Glutamatergic neuron (in vitro differentiated cells): ENCODE measurements around the gene IKBKE. TPM values are rescaled to one million over a fixed set of nuclear protein-coding genes. Genes with fewer than 3 reads are reported as not detected.

Source experiments
- DNase-seq: peaks from one replicate; pipeline ENCODE4 v3.0.0; 2022
- H3K27ac Mint-ChIP-seq: one replicate; pipeline ENCODE4 v1.8.0; 2020; ENCODE audit warnings: mild to moderate bottlenecking, mixed read lengths, inconsistent platforms; ENCODE audit not compliant: unreplicated experiment
- H3K27me3 Mint-ChIP-seq: one replicate; pipeline ENCODE4 v1.8.0; 2020; ENCODE audit warnings: mild to moderate bottlenecking, moderate library complexity, mixed read lengths, inconsistent platforms; ENCODE audit not compliant: unreplicated experiment
- H3K36me3 Mint-ChIP-seq: one replicate; pipeline ENCODE4 v1.8.0; 2020; ENCODE audit warnings: mild to moderate bottlenecking, mixed read lengths, inconsistent platforms; ENCODE audit not compliant: unreplicated experiment
- H3K4me1 Mint-ChIP-seq: one replicate; pipeline ENCODE4 v1.8.0; 2020; ENCODE audit warnings: mild to moderate bottlenecking, low read depth, mixed read lengths, inconsistent platforms; ENCODE audit not compliant: unreplicated experiment
- H3K4me3 Mint-ChIP-seq: one replicate; pipeline ENCODE4 v1.8.0; 2020; ENCODE audit warnings: mild to moderate bottlenecking, mixed read lengths, inconsistent platforms; ENCODE audit not compliant: unreplicated experiment
- H3K9me3 Mint-ChIP-seq: one replicate; pipeline ENCODE4 v1.8.0; 2020; ENCODE audit warnings: mild to moderate bottlenecking, moderate library complexity, mixed read lengths, inconsistent platforms; ENCODE audit not compliant: unreplicated experiment
- CTCF ChIP-seq: fragments of 200-600 bp; sonication (generic); IDR thresholded peaks from one replicate; pipeline ENCODE4 v1.5.0; 2021; ENCODE audit not compliant: partially characterized antibody, unreplicated experiment
- total RNA-seq: library from RNA; stranded (reverse); fragmentation: NEBNext Ultra II Directional; extraction: Animal tissue kit (Norgen Biotek cat#: 25700); gene quantifications from one replicate; pipeline ENCODE4 v1.2.1, GENCODE V29; 2021; ENCODE audit not compliant: unreplicated experiment

Gene IKBKE
- total RNA-seq, 1 donor from 2014 or later, result 0.20 TPM

- no peak overlapping the region for H3K27ac Mint-ChIP-seq
- no peaks in the 10 kb centered on the region for H3K36me3 Mint-ChIP-seq
- TF ChIP-seq CTCF, result no peak
- DNase-seq, result no peak
- no peak overlapping the region for H3K4me3 Mint-ChIP-seq
- H3K4me1 Mint-ChIP-seq, result peaks cover 73% of the 10 kb centered on the region
- peaks cover 23% of the 10 kb centered on the region for H3K27me3 Mint-ChIP-seq
- H3K9me3 Mint-ChIP-seq, result peaks cover 4% of the 10 kb centered on the region
Observed at GRCh38 chr1:206512851-206513180, 42.5 kb downstream of the IKBKE start.

GRCh38 chr1:206513312-206514111 is 43.2 kb downstream of the IKBKE start:
- peaks cover 18% of the 10 kb centered on the region for H3K27me3 Mint-ChIP-seq
- no peaks in the 10 kb centered on the region for H3K36me3 Mint-ChIP-seq
- peaks cover 76% of the 10 kb centered on the region for H3K4me1 Mint-ChIP-seq
- no peak overlapping the region for H3K27ac Mint-ChIP-seq
- no peak for DNase-seq
- H3K9me3 Mint-ChIP-seq, result peaks cover 4% of the 10 kb centered on the region
- H3K4me3 Mint-ChIP-seq, result peak overlapping the region; percentile 70
- TF ChIP-seq CTCF, result no peak

GRCh38 chr1:206514813-206515387 is 44.6 kb downstream of the IKBKE start:
- no peaks in the 10 kb centered on the region for H3K36me3 Mint-ChIP-seq
- no peak for DNase-seq
- H3K27me3 Mint-ChIP-seq, result peaks cover 8% of the 10 kb centered on the region
- peaks cover 2% of the 10 kb centered on the region for H3K9me3 Mint-ChIP-seq
- H3K27ac Mint-ChIP-seq, result peak overlapping the region; percentile 48
- peak overlapping the region; percentile 16 for H3K4me3 Mint-ChIP-seq
- TF ChIP-seq CTCF, result no peak
- peaks cover 76% of the 10 kb centered on the region for H3K4me1 Mint-ChIP-seq

GRCh38 chr1:206516728-206516990 is 46.4 kb downstream of the IKBKE start:
- Mint-ChIP-seq H3K36me3 (no peaks in the 10 kb centered on the region), H3K27ac (no peak overlapping the region), H3K27me3 (peaks cover 5% of the 10 kb centered on the region), H3K4me1 (peaks cover 71% of the 10 kb centered on the region), H3K4me3 (no peak overlapping the region), H3K9me3 (peaks cover under 1% of the 10 kb centered on the region)
- no peak for TF ChIP-seq CTCF
- no peak for DNase-seq

GRCh38 chr1:206517784-206518183 is 47.5 kb downstream of the IKBKE start:
- H3K4me3 Mint-ChIP-seq, result peak overlapping the region; percentile 72
- peak; percentile 73 for DNase-seq
- H3K4me1 Mint-ChIP-seq, result peaks cover 68% of the 10 kb centered on the region
- peaks cover 8% of the 10 kb centered on the region for H3K27me3 Mint-ChIP-seq
- H3K27ac Mint-ChIP-seq, result peak overlapping the region; percentile 74
- no peaks in the 10 kb centered on the region for H3K36me3 Mint-ChIP-seq
- no peak for TF ChIP-seq CTCF
- H3K9me3 Mint-ChIP-seq, result no peaks in the 10 kb centered on the region
